HepG2 (cell line): ENCODE data around the gene PWWP2A. TPM values are rescaled to one million over a fixed set of nuclear protein-coding genes. Genes with fewer than 3 reads are reported as not detected.

Experiments used
- FOXA1 ChIP-seq, 2 experiments: fragments of 450-650 bp in 1 of 2; sonication (generic) in 1 of 2; formaldehyde crosslinking in 1 of 2; IDR thresholded peaks; 2 replicates each; pipeline versions ENCODE4 v1.4.0 to v1.6.1; 2016 to 2020; ENCODE audit warnings: missing genetic modification reagents in 1 of 2
- GTF2F1 ChIP-seq: fragments of 150-350 bp; IDR thresholded peaks from 2 replicates; pipeline ENCODE4 v1.6.1; 2014; ENCODE audit warnings: low read length
- KIAA2018 ChIP-seq: sonication (generic); formaldehyde crosslinking; IDR thresholded peaks from 2 replicates; pipeline ENCODE4 v1.5.0; 2020; ENCODE audit warnings: mild to moderate bottlenecking, missing genetic modification reagents, borderline replicate concordance
- KLF16 ChIP-seq, 2 experiments: sonication (generic) in 1 of 2; formaldehyde crosslinking in 1 of 2; IDR thresholded peaks; 2 replicates each; pipeline versions ENCODE4 v1.6.1 to v1.8.0; 2016 to 2023; ENCODE audit warnings: missing genetic modification reagents in 2 of 2, missing compliant biosample characterization in 1 of 2
- MEF2D ChIP-seq: sonication (generic); formaldehyde crosslinking; IDR thresholded peaks from 2 replicates; pipeline ENCODE4 v1.5.1; 2020; ENCODE audit warnings: mild to moderate bottlenecking, missing genetic modification reagents
- PAXIP1 ChIP-seq: sonication (generic); formaldehyde crosslinking; conservative IDR thresholded peaks from 2 replicates; pipeline ENCODE4 v1.4.0; 2020; ENCODE audit warnings: mild to moderate bottlenecking, missing genetic modification reagents, moderate library complexity
- ZIK1 ChIP-seq: sonication (generic); formaldehyde crosslinking; IDR thresholded peaks from 2 replicates; pipeline ENCODE4 v1.5.0; 2020; ENCODE audit warnings: mild to moderate bottlenecking, low read depth, missing genetic modification reagents, borderline replicate concordance
- ZNF3 ChIP-seq: IDR thresholded peaks from 2 replicates; pipeline ENCODE4 v1.7.0; 2017; ENCODE audit warnings: inconsistent platforms
- polyA plus RNA-seq, 8 experiments: library from polyadenylated mRNA; depleted of rRNA in 3 of 8; stranded (reverse) in 7 of 8; unstranded in 1 of 8; fragments of >200 nt; fragmentation: Illumina TruSeq in 4 of 8; extraction: Trizol in 4 of 8; gene quantifications; 2 replicates each; pipeline versions ENCODE4 v1.2.1 to v1.2.3, GENCODE V29; 2011 to 2016; ENCODE audit warnings: low read depth in 4 of 8, missing spikeins in 1 of 8, mixed read lengths in 1 of 8; ENCODE audit not compliant: insufficient read depth in 1 of 8
- total RNA-seq, 5 experiments: library from RNA; depleted of rRNA; stranded (reverse); fragments of >200 nt; fragmentation: Illumina TruSeq; extraction: Trizol; gene quantifications; 2 replicates each; pipeline ENCODE4 v1.2.3, GENCODE V29; 2016; ENCODE audit warnings: low read depth in 1 of 5
- TF ChIP-seq, protein P1 (sequence below), 2 experiments: sonication (generic) in 1 of 2; formaldehyde crosslinking in 1 of 2; IDR thresholded peaks; 2 replicates each; pipeline versions ENCODE4 v1.4.0 to v1.6.1; 2018 to 2020; ENCODE audit warnings: missing genetic modification reagents in 2 of 2, borderline replicate concordance in 1 of 2, low read depth in 1 of 2, mild to moderate bottlenecking in 1 of 2, missing biosample characterization in 1 of 2

Gene PWWP2A
- total and polyA plus RNA-seq, 2 of the 13 experiments (the other 11 are each of a cell fraction or from before 2014, with no cell fraction given): 7.3 to 16.9 TPM

DNA sequence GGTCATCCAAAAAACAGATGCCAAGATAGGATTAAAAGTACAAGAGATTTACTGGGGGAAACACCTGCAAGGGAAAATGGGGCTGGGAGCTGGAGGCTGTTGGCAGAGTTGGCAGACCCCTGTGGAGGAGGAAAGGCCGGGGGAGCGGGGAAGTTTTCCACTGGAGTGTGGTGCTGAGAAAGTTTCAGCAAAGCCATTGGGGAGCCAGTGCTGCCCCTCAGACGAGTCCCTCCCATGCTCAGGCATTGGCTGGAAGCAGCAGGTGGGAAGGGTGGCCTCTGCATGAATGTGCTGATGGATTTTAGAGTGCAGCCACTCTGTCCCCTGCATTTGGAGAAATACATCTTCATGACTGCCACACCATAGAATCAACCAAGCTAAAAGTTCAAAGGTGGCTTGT lies 57.5 kb downstream of the PWWP2A start (continued):
- TF ChIP-seq FOXA1 (IDR thresholded peaks at IDR 0.05) (no peak), FOXA1 (CRISPR knock-in tag; IDR thresholded peaks at IDR 0.05) (no peak), KLF16 (CRISPR knock-in tag; IDR thresholded peaks at IDR 0.05) (no peak), MEF2D (CRISPR knock-in tag) (no peak), KIAA2018 (CRISPR knock-in tag) (no peak), ZNF3 (CRISPR knock-in tag) (no peak), PAXIP1 (CRISPR knock-in tag) (no peak), ZIK1 (no peak), GTF2F1 (no peak)
- TF ChIP-seq, protein P1, sequence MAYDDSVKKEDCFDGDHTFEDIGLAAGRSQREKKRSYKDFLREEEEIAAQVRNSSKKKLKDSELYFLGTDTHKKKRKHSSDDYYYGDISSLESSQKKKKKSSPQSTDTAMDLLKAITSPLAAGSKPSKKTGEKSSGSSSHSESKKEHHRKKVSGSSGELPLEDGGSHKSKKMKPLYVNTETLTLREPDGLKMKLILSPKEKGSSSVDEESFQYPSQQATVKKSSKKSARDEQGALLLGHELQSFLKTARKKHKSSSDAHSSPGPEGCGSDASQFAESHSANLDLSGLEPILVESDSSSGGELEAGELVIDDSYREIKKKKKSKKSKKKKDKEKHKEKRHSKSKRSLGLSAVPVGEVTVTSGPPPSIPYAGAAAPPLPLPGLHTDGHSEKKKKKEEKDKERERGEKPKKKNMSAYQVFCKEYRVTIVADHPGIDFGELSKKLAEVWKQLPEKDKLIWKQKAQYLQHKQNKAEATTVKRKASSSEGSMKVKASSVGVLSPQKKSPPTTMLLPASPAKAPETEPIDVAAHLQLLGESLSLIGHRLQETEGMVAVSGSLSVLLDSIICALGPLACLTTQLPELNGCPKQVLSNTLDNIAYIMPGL (CRISPR knock-in tag; IDR thresholded peaks at IDR 0.05; ENCODE audit: borderline replicate concordance in 1 of 2, low read depth in 1 of 2): no peak
